ENCODE results near the gene KCNJ14.

DNA sequence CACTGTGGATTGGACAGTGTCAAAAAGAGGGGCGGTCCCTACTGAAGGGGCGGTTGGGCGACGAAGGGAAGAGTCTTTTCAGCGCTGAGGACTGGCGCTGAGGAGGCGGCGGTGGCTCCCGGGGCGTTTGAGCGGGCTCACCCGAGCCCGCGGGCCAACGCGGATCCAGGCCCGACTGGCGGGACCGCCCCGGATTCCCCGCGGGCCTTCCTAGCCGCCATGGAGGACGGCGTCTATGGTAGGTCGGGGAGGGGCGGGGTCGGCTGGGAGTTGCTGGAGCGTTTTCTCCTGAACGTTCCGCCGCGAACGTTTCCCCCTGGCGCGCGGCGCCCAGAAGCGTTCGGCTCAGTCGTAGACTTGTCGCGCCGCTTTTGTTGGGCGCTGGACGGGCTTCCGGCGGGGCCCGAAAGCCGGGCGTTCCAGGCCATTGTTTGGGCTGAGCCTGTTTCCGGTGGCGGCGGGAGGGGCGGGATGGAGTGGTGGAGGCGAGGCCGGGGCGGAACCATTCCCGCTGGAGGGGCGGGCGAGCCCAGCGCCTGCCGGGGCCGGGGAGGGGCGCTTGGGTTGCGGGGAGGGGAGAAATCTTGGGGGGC is 14.0 kb downstream of the KCNJ14 start, which contains the start of gene CYTH2:
- TF ChIP-seq, protein P1, sequence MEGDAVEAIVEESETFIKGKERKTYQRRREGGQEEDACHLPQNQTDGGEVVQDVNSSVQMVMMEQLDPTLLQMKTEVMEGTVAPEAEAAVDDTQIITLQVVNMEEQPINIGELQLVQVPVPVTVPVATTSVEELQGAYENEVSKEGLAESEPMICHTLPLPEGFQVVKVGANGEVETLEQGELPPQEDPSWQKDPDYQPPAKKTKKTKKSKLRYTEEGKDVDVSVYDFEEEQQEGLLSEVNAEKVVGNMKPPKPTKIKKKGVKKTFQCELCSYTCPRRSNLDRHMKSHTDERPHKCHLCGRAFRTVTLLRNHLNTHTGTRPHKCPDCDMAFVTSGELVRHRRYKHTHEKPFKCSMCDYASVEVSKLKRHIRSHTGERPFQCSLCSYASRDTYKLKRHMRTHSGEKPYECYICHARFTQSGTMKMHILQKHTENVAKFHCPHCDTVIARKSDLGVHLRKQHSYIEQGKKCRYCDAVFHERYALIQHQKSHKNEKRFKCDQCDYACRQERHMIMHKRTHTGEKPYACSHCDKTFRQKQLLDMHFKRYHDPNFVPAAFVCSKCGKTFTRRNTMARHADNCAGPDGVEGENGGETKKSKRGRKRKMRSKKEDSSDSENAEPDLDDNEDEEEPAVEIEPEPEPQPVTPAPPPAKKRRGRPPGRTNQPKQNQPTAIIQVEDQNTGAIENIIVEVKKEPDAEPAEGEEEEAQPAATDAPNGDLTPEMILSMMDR (IDR thresholded peaks at IDR 0.05) = peak in 2 of 6 experiments; percentile 3 to 6
- peak in 3 of 4 donors; percentile 89 to 96 (median 94) for TF ChIP-seq POLR2A (IDR thresholded peaks at IDR 0.05)

Measured in esophagus squamous epithelium (tissue), 4 donors.